ENCODE data around the gene RNF212B. TPM values are rescaled to one million over a fixed set of nuclear protein-coding genes. Genes with fewer than 3 reads are reported as not detected.
"Not testable (repeated sequence)": the region's sequence is repeated elsewhere in the genome, so short reads cannot be mapped to it uniquely, and the experiment has no call there.

Gene RNF212B
- total RNA-seq, 1 donor from 2014 or later = not detected

DNA sequence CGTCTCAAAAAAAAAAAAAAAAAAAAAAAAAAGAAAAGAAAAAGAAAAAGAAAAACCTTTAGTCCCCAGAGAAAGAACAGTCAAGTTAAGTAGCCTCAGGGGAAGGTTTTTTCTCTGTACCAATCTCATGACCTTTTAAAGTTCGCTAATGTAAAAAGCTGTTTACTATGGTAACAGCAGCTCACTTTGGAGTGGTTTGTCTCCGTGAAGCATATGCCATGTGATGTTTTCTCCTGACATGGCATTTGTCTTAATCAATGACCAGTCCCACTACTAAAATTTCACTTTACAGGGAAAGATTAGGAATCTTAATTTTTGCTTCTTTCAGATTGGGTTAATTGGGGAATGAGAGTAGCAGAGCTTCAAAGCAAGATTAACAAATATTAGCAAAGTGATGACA, 4.3 kb downstream of the RNF212B start:
- DNase-seq (ENCODE audit: low read depth) = no peak

DNA sequence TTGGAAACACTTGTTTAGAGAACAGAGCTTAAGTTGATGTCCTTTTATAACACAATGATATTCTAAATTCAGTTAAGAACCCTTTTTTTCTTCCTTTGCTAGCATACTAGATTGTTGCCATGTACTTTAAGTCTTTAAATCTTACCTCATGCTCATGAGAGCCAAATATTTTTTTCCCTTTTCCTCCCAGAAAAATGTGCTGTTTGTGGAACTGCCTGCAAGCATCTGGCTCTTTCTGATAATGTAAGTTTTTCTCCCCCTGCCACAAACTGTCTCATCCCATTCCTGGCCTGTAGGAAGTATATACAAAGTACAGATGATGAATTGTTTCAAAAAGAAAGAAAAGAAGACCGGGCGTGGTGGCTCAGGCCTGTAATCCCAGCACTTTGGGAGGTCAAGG, 5.3 kb downstream of the RNF212B start:
- DNase-seq (ENCODE audit: low read depth) = no peak

DNA sequence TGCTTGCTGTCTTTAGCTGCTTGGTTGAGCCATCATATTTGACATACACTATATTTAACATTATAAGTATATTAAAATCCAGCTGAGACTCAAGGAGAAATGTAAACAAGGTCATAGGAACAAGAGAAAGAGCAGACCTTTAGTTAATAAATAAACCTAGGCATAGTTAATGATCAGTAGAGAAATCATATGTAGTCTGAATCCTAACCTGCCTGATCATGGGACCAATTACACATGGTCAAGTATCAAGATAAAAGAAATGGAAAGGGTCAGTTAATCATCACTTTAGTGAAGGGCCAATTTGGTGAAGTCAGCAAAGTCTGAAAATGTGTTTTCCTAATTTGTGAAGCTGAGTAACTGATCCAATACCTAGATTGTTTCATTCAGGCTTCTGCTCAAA, 7.5 kb downstream of the RNF212B start:
- no peak for DNase-seq (ENCODE audit: low read depth)

DNA sequence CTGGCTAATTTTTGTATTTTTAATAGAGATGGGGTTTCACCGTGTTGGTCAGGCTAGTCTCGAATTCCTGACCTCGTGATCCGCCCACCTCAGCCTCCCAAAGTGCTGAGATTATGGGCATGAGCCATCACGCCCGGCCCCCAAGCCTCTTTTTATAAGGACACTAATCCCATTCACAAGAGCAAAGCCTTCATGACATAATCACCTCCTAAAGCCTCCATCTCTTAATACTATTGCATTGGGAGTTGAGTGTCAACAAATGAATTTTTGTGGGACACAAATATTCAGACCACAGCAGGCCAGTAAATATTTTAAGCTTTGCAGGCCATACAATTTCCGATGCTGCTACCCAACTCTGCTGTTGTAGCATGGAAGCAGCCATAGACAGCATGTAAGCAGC, 10.9 kb downstream of the RNF212B start:
- peak; percentile 38 for DNase-seq (ENCODE audit: low read depth)

DNA sequence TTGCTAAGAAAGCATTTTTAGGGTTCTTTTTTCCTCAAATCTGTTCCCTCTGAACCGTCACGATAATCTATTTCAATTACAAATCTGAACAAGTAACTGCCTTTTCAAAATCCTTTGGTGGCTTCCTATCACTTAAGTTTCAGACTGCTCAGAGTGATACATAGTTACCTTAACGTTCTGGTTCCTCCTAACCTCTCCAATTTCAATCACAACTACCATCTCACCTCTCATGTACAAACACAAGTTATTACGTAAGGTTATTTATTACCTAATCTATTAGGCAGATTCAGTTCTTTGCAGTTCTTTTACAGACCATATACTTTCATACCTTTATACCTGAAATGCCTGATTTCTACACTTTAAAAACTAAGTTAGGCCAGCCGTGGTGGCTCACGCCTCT, 12.1 kb downstream of the RNF212B start:
- no peak for DNase-seq (ENCODE audit: low read depth)

DNA sequence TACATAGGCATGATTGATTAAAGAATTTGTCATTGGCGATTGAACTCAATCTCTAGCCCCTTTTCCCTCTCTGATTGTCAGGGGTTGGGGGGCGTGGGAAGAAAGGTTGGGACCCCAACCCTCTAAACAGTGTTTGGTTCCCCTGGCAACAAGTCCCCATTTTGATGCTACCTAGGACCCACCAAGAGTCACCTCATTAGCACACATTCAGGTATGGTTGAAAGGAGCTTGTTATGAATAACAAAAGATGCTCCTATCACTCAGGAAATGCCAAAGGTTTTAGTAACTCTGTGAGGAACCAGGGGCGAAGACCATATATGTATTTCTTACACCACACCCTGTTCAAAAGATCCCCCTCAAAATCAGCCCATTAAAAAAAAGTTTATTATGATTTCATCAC, 14.3 kb downstream of the RNF212B start:
- no peak for DNase-seq (ENCODE audit: low read depth)

DNA sequence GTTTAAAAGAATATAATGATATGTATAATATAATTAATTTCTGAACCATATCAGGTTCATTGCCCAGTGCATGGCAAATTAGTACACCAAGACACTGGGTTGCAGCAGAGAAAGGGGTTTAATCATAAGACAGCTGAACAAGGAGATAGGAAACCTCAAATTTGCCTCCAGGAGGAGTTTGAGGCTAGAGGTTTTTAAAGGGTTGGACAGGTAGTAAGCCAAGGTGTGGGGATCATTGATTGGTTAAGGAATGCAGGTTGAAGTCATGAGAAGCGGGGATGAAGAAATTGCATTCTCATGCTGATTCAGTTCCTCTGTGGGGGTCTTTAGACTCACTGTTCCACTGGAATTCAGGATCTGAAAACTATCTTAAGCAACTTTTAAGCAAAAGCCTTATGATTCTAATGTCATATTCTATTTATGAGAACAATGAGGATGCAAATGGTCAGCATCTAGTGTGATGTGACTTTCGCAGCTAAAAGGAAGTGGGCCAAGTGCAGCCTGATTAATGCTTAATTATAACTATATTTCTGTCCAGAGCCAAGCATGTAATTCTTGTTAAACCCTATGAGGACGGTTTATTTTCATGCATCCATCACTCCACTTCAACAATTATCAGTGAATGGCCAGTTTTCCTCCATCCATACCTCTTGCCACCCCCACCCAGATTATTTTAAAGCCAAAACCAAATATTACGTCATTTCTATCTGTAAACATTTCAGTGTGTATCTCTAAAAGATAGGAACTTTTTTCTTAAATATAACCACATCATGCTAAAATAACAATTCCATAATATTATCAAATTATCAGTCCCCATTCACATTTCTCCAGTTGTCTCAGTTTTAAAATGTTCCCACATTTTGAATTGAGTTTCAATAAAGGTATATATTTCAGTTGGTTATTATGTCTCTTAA, 14.9 kb downstream of the RNF212B start:
- DNase-seq (ENCODE audit: low read depth) = no peak

DNA sequence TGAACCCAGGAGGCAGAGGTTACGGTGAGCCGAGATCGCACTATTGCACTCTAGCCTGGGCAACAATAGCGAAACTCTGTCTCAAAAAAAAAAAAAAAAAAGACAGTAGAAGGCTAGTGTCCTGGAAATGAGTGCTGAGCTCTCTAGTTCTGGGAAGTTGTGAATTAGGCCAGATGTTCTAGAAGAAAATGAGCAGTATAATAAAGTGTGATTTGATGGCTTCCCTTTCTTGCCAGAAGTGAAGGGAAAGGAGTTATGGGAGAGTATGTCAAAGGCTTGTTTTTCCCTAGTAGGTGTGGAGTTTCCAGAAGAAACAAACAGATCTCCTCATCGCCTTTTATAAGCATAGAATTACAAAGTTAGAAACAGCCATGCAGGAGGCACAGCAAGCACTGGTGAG, 20.5 kb downstream of the RNF212B start:
- DNase-seq (ENCODE audit: low read depth) = no peak

DNA sequence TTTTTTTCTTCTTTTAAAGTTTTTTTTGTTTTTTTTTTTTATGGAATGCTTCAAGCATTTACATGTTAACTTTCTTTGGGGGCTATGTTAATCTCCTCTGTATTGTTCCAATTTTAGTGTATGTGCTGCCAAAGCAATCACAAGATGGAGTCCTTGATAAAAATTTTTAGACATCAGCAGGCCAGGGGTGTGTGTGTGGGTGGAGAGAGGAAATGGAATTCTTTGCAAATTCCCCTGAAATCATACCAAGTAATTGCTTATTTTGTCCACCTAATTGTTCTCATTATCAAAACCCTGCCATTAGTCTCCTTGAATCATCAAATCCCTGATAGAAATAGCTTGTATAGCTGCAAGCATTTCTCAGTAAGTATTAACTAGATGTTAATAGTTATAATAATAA, 21.7 kb downstream of the RNF212B start:
- DNase-seq (ENCODE audit: low read depth) = no peak

DNA sequence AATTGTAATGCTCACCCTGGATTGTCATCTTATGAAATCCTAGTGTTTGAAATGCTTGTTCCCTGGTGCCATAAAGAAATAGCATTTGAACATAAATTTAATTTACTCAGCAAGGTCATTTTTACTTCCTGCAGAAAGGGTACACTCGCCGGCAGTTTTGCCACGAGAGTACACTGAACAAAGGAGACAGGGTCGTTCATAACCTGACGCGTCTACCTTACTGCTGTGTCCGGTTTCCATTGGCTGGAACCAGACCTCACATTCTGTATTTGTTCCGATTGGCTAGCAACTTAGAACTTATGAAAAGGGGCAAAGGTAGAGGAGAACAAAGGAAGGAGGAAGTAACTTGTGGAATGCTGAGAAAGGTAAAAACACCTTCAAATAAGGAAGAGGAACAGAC, 23.1 kb downstream of the RNF212B start:
- not testable (repeated sequence) for DNase-seq (ENCODE audit: low read depth)

DNA sequence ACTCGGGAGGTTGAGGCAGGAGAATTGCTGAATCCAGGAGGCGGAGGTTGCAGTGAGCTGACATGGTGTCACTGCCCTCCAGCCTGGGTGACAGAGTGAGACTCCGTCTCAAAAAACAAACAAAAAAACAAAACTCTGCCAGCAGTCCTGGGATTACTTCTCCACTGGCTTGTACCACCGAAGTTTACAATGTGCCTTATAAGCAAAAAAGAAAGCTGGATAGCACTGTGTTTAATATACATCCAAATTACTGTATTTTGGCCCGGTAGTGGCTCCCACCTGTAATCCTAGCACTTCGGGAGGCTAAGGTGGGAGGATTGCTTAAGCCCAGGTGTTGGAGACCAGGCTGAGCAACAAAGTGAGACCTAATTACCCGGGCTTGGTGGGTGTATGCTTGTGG, 31.5 kb downstream of the RNF212B start:
- no peak for DNase-seq (ENCODE audit: low read depth)

DNA sequence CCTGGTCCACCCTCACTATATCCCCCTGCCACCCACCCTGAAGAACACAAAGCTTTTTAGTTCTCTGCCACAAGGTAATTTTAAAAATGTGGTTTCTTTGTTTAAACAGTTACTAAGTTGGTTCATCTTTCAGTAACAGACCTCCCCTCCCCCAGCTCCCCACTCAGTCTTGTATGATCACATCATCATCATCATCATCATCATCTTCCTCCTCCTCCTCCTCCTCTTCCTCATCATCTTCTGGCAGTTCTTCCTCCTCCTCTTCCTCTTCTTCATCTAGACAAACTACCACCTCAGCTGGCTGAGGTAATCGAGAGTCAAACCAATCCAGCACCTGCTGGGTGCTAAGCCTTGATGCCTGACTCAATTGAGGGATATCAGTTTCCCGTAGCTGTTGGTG, 37.7 kb downstream of the RNF212B start:
- DNase-seq (ENCODE audit: low read depth) = no peak

DNA sequence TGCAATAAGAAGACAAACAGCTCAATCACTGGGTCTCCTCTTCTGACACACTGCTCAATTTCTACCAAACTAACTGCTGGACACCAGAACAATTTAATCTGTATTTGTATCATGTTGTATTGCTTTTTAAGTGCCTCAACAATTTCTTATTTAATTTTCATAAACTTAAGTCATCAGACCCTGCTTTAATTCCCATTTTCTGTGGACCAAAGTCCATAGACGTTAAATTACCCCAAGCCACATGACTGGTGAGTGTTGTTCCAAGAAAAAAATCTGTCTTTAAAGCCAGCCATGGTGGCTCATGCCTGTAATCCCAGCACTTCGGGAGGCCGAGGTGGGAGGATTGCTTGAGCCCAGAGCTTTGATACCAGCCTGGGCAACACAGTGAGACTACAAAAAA, 39.5 kb downstream of the RNF212B start:
- DNase-seq (ENCODE audit: low read depth) = no peak

DNA sequence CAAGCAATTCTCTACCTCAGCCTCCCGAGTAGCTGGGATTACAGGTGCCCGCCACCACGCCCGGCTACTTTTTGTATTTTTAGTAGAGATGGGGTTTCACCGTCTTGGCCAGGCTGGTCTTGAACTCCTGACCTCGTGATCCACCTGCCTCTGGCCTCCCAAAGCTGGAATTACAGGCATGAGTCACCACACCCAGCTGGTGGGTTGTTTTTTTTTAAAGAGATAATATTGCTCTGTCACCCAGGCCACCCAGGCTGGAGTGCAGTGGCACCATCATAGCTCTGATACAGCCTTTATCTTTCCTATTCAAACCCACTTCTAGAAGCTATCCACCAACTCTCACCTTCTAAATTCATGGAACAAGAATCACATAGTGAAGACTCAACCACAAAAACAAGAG, 40.2 kb downstream of the RNF212B start:
- DNase-seq (ENCODE audit: low read depth) = peak; percentile 24

DNA sequence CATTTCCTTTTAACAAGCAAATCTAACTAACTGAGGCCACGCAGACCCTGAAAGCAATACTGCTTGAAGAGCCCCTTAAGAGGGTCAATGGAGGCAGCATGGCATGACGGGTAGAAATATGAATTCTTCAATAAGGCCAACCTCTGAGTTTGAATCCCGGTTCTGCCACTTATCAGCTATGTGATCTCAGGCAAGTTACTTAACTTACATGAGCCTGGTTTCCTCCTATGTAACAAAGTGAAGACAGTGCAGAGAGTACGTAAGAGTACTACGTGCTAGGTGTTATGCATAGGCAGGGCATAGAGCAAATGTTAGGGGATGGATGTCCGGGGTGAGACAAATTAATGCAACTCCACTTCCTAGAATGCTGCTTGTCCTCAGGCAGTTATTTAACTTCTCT, 43.5 kb downstream of the RNF212B start:
- DNase-seq (ENCODE audit: low read depth) = no peak

DNA sequence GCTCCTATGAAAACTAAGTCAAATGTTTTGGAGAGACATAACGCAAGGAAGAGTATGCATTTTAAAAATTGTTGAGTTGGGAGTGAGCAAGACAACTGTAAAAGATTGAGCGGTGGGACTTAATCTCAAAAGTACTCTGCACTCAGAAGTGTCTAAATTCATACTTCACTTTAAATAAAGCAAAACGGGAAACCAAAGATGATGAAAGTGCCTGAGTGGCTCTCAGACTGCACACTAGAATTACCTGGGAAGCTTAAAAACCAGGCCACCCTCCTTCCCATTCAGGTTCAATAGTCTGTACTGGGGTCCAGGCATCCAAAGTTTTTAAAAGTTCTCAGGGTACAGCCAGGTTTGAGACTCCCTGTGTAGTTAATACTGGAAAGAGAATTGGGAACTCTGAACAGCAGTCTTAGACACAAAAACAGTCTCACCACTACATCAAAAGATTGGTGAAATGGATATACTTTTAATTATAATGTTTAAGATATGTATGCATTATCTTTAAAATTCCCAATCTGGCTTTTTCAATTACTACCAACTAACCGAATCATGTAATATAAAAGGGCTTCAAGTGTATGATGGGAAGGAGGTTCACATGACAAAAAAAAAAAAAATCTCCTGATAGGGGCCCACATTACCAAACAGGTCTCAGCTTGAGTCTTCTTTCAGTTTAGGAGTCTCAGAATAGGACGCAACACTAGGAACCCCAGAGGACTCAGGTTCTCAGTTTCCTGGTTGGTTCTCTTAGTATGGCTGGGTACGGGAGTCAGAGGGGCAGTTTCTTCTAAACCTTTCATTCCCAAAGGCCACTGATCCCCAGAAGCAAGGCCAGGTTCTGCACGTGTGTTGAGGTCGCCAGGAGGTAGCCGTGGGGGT, 47.2 kb downstream of the RNF212B start:
- DNase-seq (ENCODE audit: low read depth) = peak; percentile 16

DNA sequence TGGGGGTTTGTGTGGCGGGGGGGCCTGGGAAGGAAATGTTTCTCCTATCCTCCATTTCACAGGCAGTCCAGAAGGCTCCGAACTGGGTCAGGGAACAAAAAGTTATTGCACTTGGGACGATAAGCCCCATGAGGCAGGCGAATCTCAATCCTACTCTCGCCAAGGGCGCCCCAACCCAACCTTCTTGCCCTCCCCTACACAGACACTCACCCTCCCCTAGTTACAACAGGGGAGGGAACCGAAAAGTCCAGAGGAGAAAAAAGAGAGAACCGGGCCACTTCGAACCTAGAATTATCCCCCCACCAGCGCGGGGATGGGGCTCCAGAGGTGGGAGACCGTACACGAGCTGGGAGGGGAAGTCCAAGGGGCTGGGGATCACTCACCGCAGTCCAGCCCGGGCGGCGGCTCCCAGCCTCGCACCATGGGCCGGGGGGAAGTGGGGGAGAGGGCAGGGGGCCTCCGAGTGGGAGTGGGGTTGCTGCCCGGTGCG, 47.8 kb downstream of the RNF212B start:
- no peak for DNase-seq (ENCODE audit: low read depth)

DNA sequence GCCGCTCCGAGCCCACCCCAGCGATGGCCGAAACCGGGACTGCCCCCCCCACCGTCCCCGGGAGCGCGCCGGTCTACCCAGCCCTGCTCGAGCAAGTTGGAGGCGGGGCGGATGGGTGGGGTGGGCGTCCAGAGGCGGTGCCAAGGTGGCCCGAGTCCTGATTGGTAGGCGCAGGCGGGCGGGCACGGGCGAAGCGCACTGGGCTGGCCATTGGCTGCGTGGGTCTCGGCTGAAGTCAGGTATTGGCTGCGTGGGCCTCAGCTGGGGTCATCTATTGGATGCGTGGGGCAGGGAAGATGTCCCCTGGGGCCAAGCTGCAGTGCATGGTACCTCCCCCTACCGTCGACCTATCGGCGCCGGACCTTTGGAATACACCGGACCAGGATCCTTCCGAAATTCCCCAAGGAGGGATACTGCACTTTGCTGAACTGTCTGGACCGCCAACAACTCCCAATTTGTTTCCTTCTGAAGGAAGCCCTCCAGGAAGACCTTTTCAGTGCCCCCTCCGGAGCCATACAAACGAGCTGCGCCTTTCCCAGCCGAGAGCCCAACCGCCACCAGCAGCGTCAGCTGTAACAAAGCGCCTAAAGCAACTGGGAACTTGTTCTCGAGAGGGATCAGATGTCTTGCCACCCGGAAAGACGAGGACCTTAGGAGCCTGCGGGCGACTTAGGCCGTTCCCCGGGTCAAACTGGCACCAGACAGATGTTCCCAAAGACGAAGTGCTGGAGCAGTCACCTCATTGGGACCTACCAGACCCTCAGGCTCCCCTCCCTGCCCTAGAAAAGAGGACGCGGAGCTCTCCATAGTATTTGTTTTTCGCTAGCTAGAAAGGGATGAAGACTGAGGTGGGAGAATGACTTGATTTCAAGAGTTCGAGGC, 48.5 kb downstream of the RNF212B start, which contains the start of gene HOMEZ:
HOMEZ (minus strand) TSS at position 113 of the 882 bp plus-strand sequence. CDS start 180 bp downstream, outside the sequence.
- peak; percentile 99 for DNase-seq (ENCODE audit: low read depth)

DNA sequence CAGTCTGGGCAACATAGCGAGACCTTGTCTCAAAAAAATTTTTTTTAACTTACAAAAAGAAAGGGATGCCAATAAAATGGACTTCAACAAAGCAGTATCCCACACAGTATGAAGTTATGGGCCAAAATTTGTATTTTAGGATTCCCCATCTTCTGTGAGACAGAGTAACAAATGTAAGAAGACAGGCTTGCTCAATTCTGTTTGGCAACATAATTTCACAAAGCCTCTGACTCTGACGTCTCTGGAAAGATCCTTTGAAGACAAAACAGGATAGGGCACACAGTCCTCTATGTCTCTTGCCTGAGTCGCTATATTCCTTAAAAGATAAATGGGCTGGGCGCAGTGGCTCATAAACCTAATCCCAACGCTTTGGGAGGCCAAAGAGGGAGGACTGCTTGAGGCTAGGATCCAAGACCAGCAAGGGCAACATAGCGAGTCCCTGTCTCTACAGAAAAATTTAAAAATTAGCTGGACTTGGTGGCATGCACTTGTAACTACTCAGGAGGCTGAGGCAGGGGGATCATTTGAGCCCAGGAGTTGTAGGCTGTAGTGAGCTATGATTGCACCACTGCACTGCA, 49.3 kb downstream of the RNF212B start:
- DNase-seq (ENCODE audit: low read depth) = no peak

DNA sequence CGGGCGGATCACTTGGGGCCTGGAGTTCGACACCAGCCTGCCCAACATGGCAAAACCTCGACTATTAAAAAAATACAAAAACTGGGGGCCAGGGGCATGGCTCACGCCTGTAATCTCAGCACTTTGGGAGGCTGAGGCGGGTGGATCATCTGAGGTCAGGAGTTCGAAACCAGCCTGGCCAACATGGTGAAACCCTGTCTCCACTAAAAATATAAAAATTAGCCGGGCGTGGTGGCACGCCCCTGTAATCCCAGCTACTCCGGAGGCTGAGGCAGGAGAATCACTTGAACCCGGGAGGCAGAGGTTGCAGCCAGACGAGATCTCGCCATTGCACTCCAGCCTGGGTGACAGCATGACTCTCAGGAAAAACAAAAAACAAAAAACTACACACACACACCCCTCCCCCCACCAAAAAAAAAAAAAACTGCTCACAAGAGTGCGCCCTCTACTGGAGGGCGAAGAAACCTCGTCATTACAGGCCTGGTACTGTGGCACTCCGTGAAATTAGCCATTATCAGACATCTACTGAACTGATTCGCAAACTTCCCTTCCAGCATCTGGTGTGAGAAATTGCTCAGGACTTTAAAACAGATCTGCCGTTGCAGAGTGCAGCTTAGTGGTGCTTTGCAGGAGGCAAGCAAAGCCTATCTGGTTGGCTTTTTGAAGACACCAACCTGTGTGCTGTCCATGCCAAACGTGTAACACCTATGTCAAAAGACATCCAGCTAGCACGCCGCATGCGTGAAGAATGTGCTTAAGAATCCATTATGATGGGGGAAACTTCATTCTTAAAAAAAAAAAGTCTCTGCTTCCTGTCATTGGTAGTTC, 57.2 kb downstream of the RNF212B start:
- DNase-seq (ENCODE audit: low read depth) = peak; percentile 69

Measured in myocyte (in vitro differentiated cells).